ENCODE results near the gene MLLT11. TPM values are rescaled to one million over a fixed set of nuclear protein-coding genes. Genes with fewer than 3 reads are reported as not detected.

Gene MLLT11
- total RNA-seq, 1 donor from 2014 or later: 3.7 TPM

DNA sequence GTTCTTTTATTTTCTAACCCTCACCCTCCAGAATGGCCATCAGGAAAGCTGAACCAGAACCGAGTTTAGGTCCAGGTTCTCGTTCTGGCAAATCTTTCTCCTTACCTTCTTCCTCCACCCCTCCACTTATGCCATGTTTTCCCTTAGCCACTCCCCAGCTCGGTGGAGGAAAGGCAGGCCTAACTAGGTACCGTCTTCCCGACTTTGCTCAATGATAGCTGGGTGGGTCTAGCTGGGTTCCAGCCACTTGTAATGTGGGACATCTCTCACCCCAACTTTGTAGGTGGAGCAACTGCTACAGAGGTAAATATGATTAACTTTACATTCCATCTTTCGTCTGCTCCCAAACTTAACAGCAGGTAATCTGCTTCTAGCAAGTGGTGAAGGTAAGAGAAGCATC, 23.2 kb upstream of the MLLT11 start:
- Histone ChIP-seq H3K27me3 (no peaks in the 10 kb centered on the region), H3K4me3 (peak overlapping the region in 1 of 2 donors; percentile 24), H3K9me3 (no peaks in the 10 kb centered on the region), H3K36me3 (peaks cover 0 to 15% of the 10 kb centered on the region in 2 donors), H3K4me1 (no peaks in the 10 kb centered on the region), H3K27ac (peak overlapping the region; percentile 24)
- TF ChIP-seq POLR2A (IDR thresholded peaks at IDR 0.05) (no peak), POLR2AphosphoS5 (IDR thresholded peaks at IDR 0.05; ENCODE audit: insufficient read depth in 1 of 2, low read depth in 1 of 2) (no peak), CTCF (IDR thresholded peaks at IDR 0.05) (no peak)
- intact Hi-C loops (cut with DNase I): no loop called here
- no peak for DNase-seq (ENCODE audit: extremely low spot score in 2 of 2)

DNA sequence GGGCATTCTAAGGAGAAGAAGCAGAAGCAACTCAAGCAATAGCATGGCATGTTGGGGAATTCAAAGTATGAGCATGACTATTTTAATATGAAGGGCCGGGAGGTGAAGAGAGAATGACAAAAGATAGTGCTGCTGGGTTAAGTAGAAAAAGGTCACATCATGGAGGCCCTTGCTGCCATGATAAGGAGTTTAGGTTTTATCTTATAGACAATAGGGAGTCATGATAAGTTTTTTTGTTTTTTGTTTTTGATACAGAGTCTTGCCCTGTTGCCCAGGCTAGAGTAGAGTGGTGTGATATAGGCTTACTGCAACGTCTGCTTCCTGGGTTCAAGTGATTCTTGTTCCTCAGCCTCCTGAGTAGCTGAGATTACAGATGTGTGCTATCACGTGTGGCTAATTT, 20.7 kb upstream of the MLLT11 start:
- intact Hi-C loops (cut with DNase I): no loop called here
- TF ChIP-seq POLR2AphosphoS5 (IDR thresholded peaks at IDR 0.05; ENCODE audit: insufficient read depth in 1 of 2, low read depth in 1 of 2) (no peak), CTCF (IDR thresholded peaks at IDR 0.05) (no peak), POLR2A (IDR thresholded peaks at IDR 0.05) (no peak)
- H3K4me3 ChIP-seq: no peak overlapping the region
- no peaks in the 10 kb centered on the region for H3K36me3 ChIP-seq
- no peaks in the 10 kb centered on the region for H3K9me3 ChIP-seq
- no peaks in the 10 kb centered on the region for H3K27me3 ChIP-seq
- no peak for DNase-seq (ENCODE audit: extremely low spot score in 2 of 2)
- no peak overlapping the region for H3K27ac ChIP-seq
- H3K4me1 ChIP-seq: no peaks in the 10 kb centered on the region

DNA sequence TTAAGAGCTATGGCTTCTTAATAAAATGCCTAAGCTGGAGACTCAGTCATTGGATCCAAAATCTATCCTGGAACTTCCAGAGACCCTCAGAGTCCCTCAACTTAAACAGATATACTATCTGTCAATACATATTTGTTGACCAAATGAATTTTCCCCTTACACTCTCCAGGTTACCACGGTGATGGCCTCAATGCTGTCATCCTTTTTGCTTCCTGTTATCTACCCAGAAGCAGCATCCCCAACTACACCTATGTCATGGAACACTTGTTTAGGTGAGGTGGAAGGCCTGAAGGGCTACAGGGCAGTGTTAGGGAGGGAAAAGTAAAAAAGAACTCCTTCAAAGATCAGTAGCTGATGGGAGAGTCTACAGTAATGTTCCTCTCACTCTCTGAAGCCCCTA, 17.0 kb upstream of the MLLT11 start:
- Histone ChIP-seq H3K4me3 (no peak overlapping the region), H3K9me3 (no peaks in the 10 kb centered on the region), H3K36me3 (no peaks in the 10 kb centered on the region), H3K27me3 (no peaks in the 10 kb centered on the region), H3K27ac (no peak overlapping the region), H3K4me1 (peaks cover 9% of the 10 kb centered on the region)
- no peak for DNase-seq (ENCODE audit: extremely low spot score in 2 of 2)
- intact Hi-C loops (cut with DNase I): no loop called here
- TF ChIP-seq POLR2A (IDR thresholded peaks at IDR 0.05) (no peak), POLR2AphosphoS5 (IDR thresholded peaks at IDR 0.05; ENCODE audit: insufficient read depth in 1 of 2, low read depth in 1 of 2) (no peak), CTCF (IDR thresholded peaks at IDR 0.05) (no peak)

DNA sequence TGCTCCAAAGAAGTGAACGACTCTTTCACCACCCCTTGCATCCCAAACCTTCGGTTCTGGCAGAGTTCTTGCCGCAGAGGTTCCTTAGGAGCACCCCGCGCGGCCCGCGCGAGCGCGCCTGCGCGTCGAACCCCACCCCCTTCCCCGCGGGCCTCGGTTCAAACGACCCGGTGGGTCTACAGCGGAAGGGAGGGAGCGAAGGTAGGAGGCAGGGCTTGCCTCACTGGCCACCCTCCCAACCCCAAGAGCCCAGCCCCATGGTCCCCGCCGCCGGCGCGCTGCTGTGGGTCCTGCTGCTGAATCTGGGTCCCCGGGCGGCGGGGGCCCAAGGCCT, 12.6 kb upstream of the MLLT11 start, which contains the start of gene C1orf56:
C1orf56 (plus strand) TSS at position 161 of the 334 bp plus-strand sequence; CDS start at position 258, 97 bp downstream.
- H3K9me3 ChIP-seq: no peaks in the 10 kb centered on the region
- intact Hi-C loops (cut with DNase I): no loop called here
- DNase-seq (ENCODE audit: extremely low spot score in 2 of 2): no peak
- peak within 1 kb of the TSS; percentile 72 to 85 for H3K4me3 ChIP-seq
- peaks cover 0 to 8% of the 10 kb centered on the region in 2 donors for H3K36me3 ChIP-seq
- TF ChIP-seq POLR2A (IDR thresholded peaks at IDR 0.05) (peak in 1 of 2 donors; percentile 59), CTCF (IDR thresholded peaks at IDR 0.05) (no peak), POLR2AphosphoS5 (IDR thresholded peaks at IDR 0.05; ENCODE audit: insufficient read depth in 1 of 2, low read depth in 1 of 2) (peak; percentile 28 to 87)
- no peaks in the 10 kb centered on the region for H3K27me3 ChIP-seq
- peaks cover 22% of the 10 kb centered on the region for H3K4me1 ChIP-seq
- H3K27ac ChIP-seq: peak within 1 kb of the TSS; percentile 93

DNA sequence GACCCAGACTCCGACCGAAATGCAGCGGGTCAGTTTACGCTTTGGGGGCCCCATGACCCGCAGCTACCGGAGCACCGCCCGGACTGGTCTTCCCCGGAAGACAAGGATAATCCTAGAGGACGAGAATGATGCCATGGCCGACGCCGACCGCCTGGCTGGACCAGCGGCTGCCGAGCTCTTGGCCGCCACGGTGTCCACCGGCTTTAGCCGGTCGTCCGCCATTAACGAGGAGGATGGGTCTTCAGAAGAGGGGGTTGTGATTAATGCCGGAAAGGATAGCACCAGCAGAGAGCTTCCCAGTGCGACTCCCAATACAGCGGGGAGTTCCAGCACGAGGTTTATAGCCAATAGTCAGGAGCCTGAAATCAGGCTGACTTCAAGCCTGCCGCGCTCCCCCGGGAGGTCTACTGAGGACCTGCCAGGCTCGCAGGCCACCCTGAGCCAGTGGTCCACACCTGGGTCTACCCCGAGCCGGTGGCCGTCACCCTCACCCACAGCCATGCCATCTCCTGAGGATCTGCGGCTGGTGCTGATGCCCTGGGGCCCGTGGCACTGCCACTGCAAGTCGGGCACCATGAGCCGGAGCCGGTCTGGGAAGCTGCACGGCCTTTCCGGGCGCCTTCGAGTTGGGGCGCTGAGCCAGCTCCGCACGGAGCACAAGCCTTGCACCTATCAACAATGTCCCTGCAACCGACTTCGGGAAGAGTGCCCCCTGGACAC, 12.1 kb upstream of the MLLT11 start:
- peaks cover 22% of the 10 kb centered on the region for H3K4me1 ChIP-seq
- no peaks in the 10 kb centered on the region for H3K9me3 ChIP-seq
- H3K27ac ChIP-seq: peak overlapping the region; percentile 93
- H3K36me3 ChIP-seq: peaks cover 0 to 13% of the 10 kb centered on the region in 2 donors
- intact Hi-C loops (cut with DNase I): no loop called here
- H3K27me3 ChIP-seq: no peaks in the 10 kb centered on the region
- TF ChIP-seq POLR2A (IDR thresholded peaks at IDR 0.05) (no peak), CTCF (IDR thresholded peaks at IDR 0.05) (peak in 1 of 3 experiments; percentile 24), POLR2AphosphoS5 (IDR thresholded peaks at IDR 0.05; ENCODE audit: insufficient read depth in 1 of 2, low read depth in 1 of 2) (peak in 1 of 2 donors; percentile 80)
- peak overlapping the region; percentile 72 to 85 for H3K4me3 ChIP-seq
- no peak for DNase-seq (ENCODE audit: extremely low spot score in 2 of 2)

All from vagina (tissue), 2 donors.